Measurements from ENCODE around the gene SPATS2L.

DNA sequence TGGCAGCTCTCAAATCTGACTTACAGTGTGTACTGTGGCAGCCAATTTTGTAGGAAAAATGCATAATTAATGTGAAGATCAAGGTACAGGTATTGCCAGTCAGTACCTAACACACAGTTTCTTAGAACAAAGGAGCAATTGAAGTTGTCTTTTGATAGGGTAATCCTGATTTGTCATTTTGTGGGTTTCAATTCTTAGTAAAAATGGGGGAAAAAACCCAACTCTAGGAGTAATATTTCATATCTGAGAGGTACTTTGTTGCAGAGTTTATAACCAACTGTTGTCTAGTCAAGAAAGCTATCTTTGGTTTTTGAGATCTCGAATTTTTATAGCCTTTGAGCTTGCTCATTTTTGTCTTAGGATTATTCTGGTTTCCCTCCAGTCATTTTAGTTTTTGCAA, 16.1 kb downstream of the SPATS2L start:
- TF ChIP-seq SUZ12 (IDR thresholded peaks at IDR 0.05; ENCODE audit: extremely low read depth, insufficient read depth, insufficient read length) (no peak), ZNF274 (IDR thresholded peaks at IDR 0.05; ENCODE audit: low read depth, low read length) (no peak)

All from NT2/D1 (cell line).